Activated naive CD8-positive, alpha-beta T cell treated with anti-CD3 and anti-CD28 coated beads, Interleukin-2, amount 10 ng/mL, durations not matched to agents 7 days and 5 days (primary cell): ENCODE results near the gene ANKRD44. TPM values are rescaled to one million over a fixed set of nuclear protein-coding genes. Genes with fewer than 3 reads are reported as not detected.
A peak's percentile ranks its signal among the peaks of the same experiment; 100 is the strongest.

Experiments
- ATAC-seq: fragments of 150-1000 bp; cut with Tn5 transposase; one replicate; pipeline ENCODE4 v1.10.0; 2021; ENCODE audit warnings: low read depth, moderate library complexity
- POLR2A ChIA-PET: fragments of 350-600 bp; sonication (Branson Sonifier 250); formaldehyde crosslinking; loops from one replicate; lab custom pipeline; 2021; ENCODE audit warnings: antibody characterized with exemption; lab: Charles Lee
- DNase-seq: peaks from one replicate; pipeline ENCODE4 v3.0.0; 2021
- H3K27ac Mint-ChIP-seq: one replicate; pipeline ENCODE4 v1.8.0; 2022; ENCODE audit warnings: mild to moderate bottlenecking, mixed read lengths
- H3K27me3 Mint-ChIP-seq: one replicate; pipeline ENCODE4 v1.8.0; 2022; ENCODE audit warnings: mild to moderate bottlenecking, moderate library complexity, mixed read lengths
- H3K36me3 Mint-ChIP-seq: one replicate; pipeline ENCODE4 v1.8.0; 2021; ENCODE audit warnings: mild to moderate bottlenecking, mixed read lengths
- H3K4me1 Mint-ChIP-seq: one replicate; pipeline ENCODE4 v1.8.0; 2021; ENCODE audit warnings: mixed read lengths
- H3K4me3 Mint-ChIP-seq: one replicate; pipeline ENCODE4 v1.8.0; 2022; ENCODE audit warnings: mild to moderate bottlenecking, moderate library complexity, mixed read lengths
- H3K9me3 Mint-ChIP-seq: one replicate; pipeline ENCODE4 v1.8.0; 2021; ENCODE audit warnings: mixed read lengths
- total RNA-seq, 2 experiments: library from RNA; stranded (reverse); gene quantifications; one replicate each; pipeline ENCODE4 v1.2.3, GENCODE V29; 2021

The ANKRD44 gene
- total RNA-seq, 2 experiments from 2014 or later: 240 to 243 TPM

- no peak for ATAC-seq
- Mint-ChIP-seq H3K27ac (peak overlapping the region; percentile 79), H3K9me3 (no peaks in the 10 kb centered on the region), H3K4me1 (peaks cover 74% of the 10 kb centered on the region), H3K4me3 (no peak overlapping the region), H3K36me3 (peaks cover 33% of the 10 kb centered on the region), H3K27me3 (no peaks in the 10 kb centered on the region)
- DNase-seq: no peak
- POLR2A ChIA-PET: interaction anchor here (0.6 kb wide), 1 partner anchor 20 kb away, joined by 3 read pairs; no protein-coding TSS in a partner anchor
Measured at GRCh38 chr2:197263077-197263476, 47.5 kb downstream of the ANKRD44 start.

DNA sequence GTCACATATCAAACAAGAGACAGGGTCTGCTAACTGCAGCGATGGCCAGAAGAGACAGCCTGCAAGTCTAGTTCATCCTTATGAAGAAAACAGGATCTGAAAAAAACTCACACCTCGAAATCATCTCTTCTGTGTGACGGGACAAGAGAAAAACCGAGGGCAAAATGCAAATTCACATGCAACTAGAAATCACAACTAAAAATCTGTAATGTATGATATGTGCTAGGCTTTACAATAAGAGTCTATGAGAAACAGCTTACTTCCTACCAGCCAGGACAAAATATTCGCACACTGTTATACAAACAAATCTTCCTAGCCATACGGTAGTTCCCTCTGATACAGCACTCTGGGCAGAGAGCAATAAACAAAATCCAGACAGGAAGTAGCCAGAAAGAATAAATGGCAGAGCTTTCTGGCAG, 48.8 kb downstream of the ANKRD44 start:
- Mint-ChIP-seq H3K4me1 (peaks cover 73% of the 10 kb centered on the region), H3K4me3 (peak overlapping the region; percentile 63), H3K36me3 (peaks cover 30% of the 10 kb centered on the region), H3K27ac (peak overlapping the region; percentile 87), H3K9me3 (no peaks in the 10 kb centered on the region), H3K27me3 (no peaks in the 10 kb centered on the region)
- DNase-seq (no peak), ATAC-seq (no peak)
- POLR2A ChIA-PET: interaction anchor here (0.5 to 1.0 kb wide), 5 partner anchors 21 to 63 kb away, joined by 3 to 6 read pairs (median 4); no protein-coding TSS in a partner anchor

- peaks cover 77% of the 10 kb centered on the region for H3K4me1 Mint-ChIP-seq
- H3K27ac Mint-ChIP-seq: peak overlapping the region; percentile 63
- peaks cover 30% of the 10 kb centered on the region for H3K36me3 Mint-ChIP-seq
- no peak for DNase-seq
- H3K4me3 Mint-ChIP-seq: no peak overlapping the region
- H3K9me3 Mint-ChIP-seq: no peaks in the 10 kb centered on the region
- no peaks in the 10 kb centered on the region for H3K27me3 Mint-ChIP-seq
- POLR2A ChIA-PET: interaction anchor here (0.6 to 1.4 kb wide), 5 partner anchors 17 to 50 kb away, joined by 3 to 5 read pairs (median 4); partner anchors contain the start of gene ANKRD44
- ATAC-seq: no peak
Measured at GRCh38 chr2:197259470-197259999, 51.0 kb downstream of the ANKRD44 start.

DNA sequence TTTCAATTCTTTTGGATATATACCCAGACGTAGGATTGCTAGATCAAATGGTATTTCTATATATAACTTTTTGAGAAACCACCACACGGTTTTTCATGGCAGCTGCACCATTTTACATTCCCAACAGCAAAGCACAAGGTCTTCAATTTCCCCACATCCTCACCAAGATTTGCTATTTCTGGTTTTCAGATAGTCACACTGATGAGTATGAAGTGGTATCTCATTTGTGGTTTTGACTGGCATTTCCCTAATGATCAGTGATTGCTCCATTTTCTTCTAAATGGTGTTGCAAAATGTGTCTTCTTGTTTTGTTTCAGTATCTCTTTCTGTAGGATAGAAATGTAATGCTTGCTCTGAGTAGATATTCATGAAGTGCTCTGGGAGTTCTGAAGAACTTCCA, 52.0 kb downstream of the ANKRD44 start:
- Mint-ChIP-seq H3K9me3 (no peaks in the 10 kb centered on the region), H3K27ac (peak overlapping the region; percentile 43), H3K27me3 (no peaks in the 10 kb centered on the region), H3K36me3 (peaks cover 28% of the 10 kb centered on the region), H3K4me3 (peak overlapping the region; percentile 37), H3K4me1 (peaks cover 74% of the 10 kb centered on the region)
- ATAC-seq (no peak), DNase-seq (no peak)
- POLR2A ChIA-PET: interaction anchor here (1.2 to 1.4 kb wide), 2 partner anchors 49 to 51 kb away, joined by 5 read pairs; partner anchors contain the start of gene ANKRD44

GRCh38 chr2:197256547-197257170, 53.9 kb downstream of the ANKRD44 start:
- Mint-ChIP-seq H3K4me3 (peak overlapping the region; percentile 84), H3K27me3 (no peaks in the 10 kb centered on the region), H3K9me3 (no peaks in the 10 kb centered on the region), H3K4me1 (peaks cover 57% of the 10 kb centered on the region), H3K36me3 (peaks cover 20% of the 10 kb centered on the region), H3K27ac (peak overlapping the region; percentile 92)
- POLR2A ChIA-PET: interaction anchor here (1.1 to 3.6 kb wide), 12 partner anchors 9 to 58 kb away, joined by 3 to 58 read pairs (median 4); partner anchors contain the start of gene ANKRD44
- no peak for ATAC-seq
- no peak for DNase-seq

GRCh38 chr2:197256021-197256420, 54.6 kb downstream of the ANKRD44 start:
- Mint-ChIP-seq H3K36me3 (peaks cover 20% of the 10 kb centered on the region), H3K4me3 (peak overlapping the region; percentile 84), H3K9me3 (no peaks in the 10 kb centered on the region), H3K4me1 (peaks cover 59% of the 10 kb centered on the region), H3K27me3 (no peaks in the 10 kb centered on the region), H3K27ac (peak overlapping the region; percentile 92)
- DNase-seq (no peak), ATAC-seq (peak; percentile 1)
- POLR2A ChIA-PET: interaction anchor here (1.1 to 3.6 kb wide), 11 partner anchors 9 to 58 kb away, joined by 3 to 58 read pairs (median 5); partner anchors contain the start of gene ANKRD44

GRCh38 chr2:197255543-197255942, 55.0 kb downstream of the ANKRD44 start:
- H3K9me3 Mint-ChIP-seq: no peaks in the 10 kb centered on the region
- H3K4me3 Mint-ChIP-seq: peak overlapping the region; percentile 84
- no peaks in the 10 kb centered on the region for H3K27me3 Mint-ChIP-seq
- POLR2A ChIA-PET: interaction anchor here (0.9 to 3.6 kb wide), 10 partner anchors 10 to 57 kb away, joined by 3 to 58 read pairs (median 6); partner anchors contain the start of gene ANKRD44
- H3K27ac Mint-ChIP-seq: peak overlapping the region; percentile 92
- peaks cover 20% of the 10 kb centered on the region for H3K36me3 Mint-ChIP-seq
- H3K4me1 Mint-ChIP-seq: peaks cover 62% of the 10 kb centered on the region
- DNase-seq: peak; percentile 77
- peak; percentile 95 for ATAC-seq

- Mint-ChIP-seq H3K9me3 (no peaks in the 10 kb centered on the region), H3K4me3 (peak overlapping the region; percentile 84), H3K4me1 (peaks cover 66% of the 10 kb centered on the region), H3K27ac (peak overlapping the region; percentile 92), H3K36me3 (peaks cover 15% of the 10 kb centered on the region), H3K27me3 (no peaks in the 10 kb centered on the region)
- ATAC-seq: peak; percentile 48
- POLR2A ChIA-PET: interaction anchor here (0.9 to 3.6 kb wide), 7 partner anchors 17 to 57 kb away, joined by 3 to 58 read pairs (median 7); partner anchors contain the start of gene ANKRD44
- DNase-seq: no peak
Measured at GRCh38 chr2:197254776-197255530, 55.6 kb downstream of the ANKRD44 start.

DNA sequence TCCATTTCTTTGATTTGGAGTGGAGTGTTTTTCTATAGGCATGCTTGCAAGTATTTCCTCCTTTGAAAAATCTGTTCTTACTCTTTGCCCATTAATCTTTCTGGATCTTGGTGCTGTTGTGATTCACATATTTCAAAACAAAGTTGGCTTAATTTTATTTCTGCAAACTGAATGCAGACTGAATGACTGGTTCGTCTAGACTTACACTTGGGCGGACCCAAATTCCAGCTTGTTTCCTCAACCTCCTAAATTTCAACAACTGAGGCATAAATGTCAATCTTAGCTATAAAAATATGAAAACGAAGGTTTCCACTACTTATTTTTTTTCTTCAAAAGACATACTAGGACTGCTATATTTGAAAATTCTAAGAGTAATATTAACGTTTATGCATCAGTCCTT, 59.0 kb downstream of the ANKRD44 start:
- peaks cover 71% of the 10 kb centered on the region for H3K4me1 Mint-ChIP-seq

DNA sequence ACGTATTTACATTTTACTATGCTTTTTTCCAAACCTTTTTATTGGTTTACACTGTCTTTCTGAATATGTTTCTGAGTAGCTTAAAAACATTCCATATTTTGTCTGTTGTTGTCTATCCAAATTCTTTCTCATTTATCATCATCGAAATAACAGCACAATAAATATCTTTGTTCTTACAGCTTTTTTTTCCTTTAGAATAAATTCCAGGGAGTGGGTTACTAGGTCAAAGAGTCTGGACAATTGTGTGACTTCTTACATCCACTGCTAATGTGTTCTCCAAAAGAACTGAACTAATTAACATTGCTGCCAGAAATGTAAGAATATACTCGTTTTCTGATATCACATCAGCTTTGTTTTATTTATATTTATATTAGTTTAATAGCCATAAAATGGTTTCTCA, 59.4 kb downstream of the ANKRD44 start:
- ATAC-seq (no peak), DNase-seq (no peak)
- no peak overlapping the region for H3K4me3 Mint-ChIP-seq
- H3K36me3 Mint-ChIP-seq: peaks cover 25% of the 10 kb centered on the region
- no peaks in the 10 kb centered on the region for H3K27me3 Mint-ChIP-seq
- POLR2A ChIA-PET: interaction anchor here (1.0 kb wide), 1 partner anchor 13 kb away, joined by 4 read pairs; no protein-coding TSS in a partner anchor
- H3K4me1 Mint-ChIP-seq: peaks cover 72% of the 10 kb centered on the region
- H3K27ac Mint-ChIP-seq: peak overlapping the region; percentile 56
- H3K9me3 Mint-ChIP-seq: no peaks in the 10 kb centered on the region

More for the DNA sequence above, 59.0 kb downstream of the ANKRD44 start:
- DNase-seq (no peak), ATAC-seq (no peak)
- peaks cover 22% of the 10 kb centered on the region for H3K36me3 Mint-ChIP-seq
- no peak overlapping the region for H3K4me3 Mint-ChIP-seq
- H3K27ac Mint-ChIP-seq: no peak overlapping the region
- POLR2A ChIA-PET: interaction anchor here (1.0 kb wide), 1 partner anchor 14 kb away, joined by 4 read pairs; no protein-coding TSS in a partner anchor
- no peaks in the 10 kb centered on the region for H3K27me3 Mint-ChIP-seq
- H3K9me3 Mint-ChIP-seq: no peaks in the 10 kb centered on the region

GRCh38 chr2:197250084-197250397, 60.5 kb downstream of the ANKRD44 start:
- Mint-ChIP-seq H3K9me3 (no peaks in the 10 kb centered on the region), H3K36me3 (peaks cover 27% of the 10 kb centered on the region), H3K27ac (peak overlapping the region; percentile 72), H3K27me3 (no peaks in the 10 kb centered on the region), H3K4me3 (peak overlapping the region; percentile 51), H3K4me1 (peaks cover 66% of the 10 kb centered on the region)
- no peak for ATAC-seq
- no peak for DNase-seq
- POLR2A ChIA-PET: interaction anchor here (2.3 kb wide), 1 partner anchor 59 kb away, joined by 9 read pairs; no protein-coding TSS in a partner anchor

GRCh38 chr2:197249381-197250083, 61.0 kb downstream of the ANKRD44 start:
- H3K4me3 Mint-ChIP-seq: peak overlapping the region; percentile 62
- no peaks in the 10 kb centered on the region for H3K27me3 Mint-ChIP-seq
- peaks cover 27% of the 10 kb centered on the region for H3K36me3 Mint-ChIP-seq
- DNase-seq: no peak
- no peak for ATAC-seq
- peak overlapping the region; percentile 85 for H3K27ac Mint-ChIP-seq
- POLR2A ChIA-PET: interaction anchor here (0.7 to 2.3 kb wide), 4 partner anchors 9 to 59 kb away, joined by 3 to 9 read pairs (median 6); no protein-coding TSS in a partner anchor
- peaks cover 61% of the 10 kb centered on the region for H3K4me1 Mint-ChIP-seq
- no peaks in the 10 kb centered on the region for H3K9me3 Mint-ChIP-seq
